Raji (cell line): ENCODE data around the gene ZNF329.

ENCODE experiments used
- POLR2A ChIP-seq: IDR thresholded peaks from 2 replicates; pipeline ENCODE4 v1.6.1; 2011; ENCODE audit warnings: low read depth, low read length, control low read depth; ENCODE audit not compliant: insufficient read depth

ZNF329 gene

GRCh38 chr19:58150328-58150921 lies at the start of gene ZNF329:
ZNF329 (minus strand) TSS chr19:58150789; CDS start chr19:58129503, 21,286 bp downstream.
- no peak for TF ChIP-seq POLR2A

- no peak for TF ChIP-seq POLR2A
These were observed 46.5 kb upstream of the ZNF329 start for GRCh38 chr19:58196901-58197616.

- no peak for TF ChIP-seq POLR2A
These were observed 33.2 kb upstream of the ZNF329 start for GRCh38 chr19:58183817-58184215.

- peak; percentile 46; the same call in 1 of the 2 replicates for TF ChIP-seq POLR2A
These were observed 32.6 kb upstream of the ZNF329 start, which contains the start of gene ZNF274 for GRCh38 chr19:58182989-58183816. ZNF274 (plus strand) TSS chr19:58183061; CDS start chr19:58183966, 905 bp downstream.

- TF ChIP-seq POLR2A: 0 out of 2 replicates have a peak, but pooled peaks have one; percentile 5
These were observed 32.0 kb upstream of the ZNF329 start for GRCh38 chr19:58182577-58182988.

GRCh38 chr19:58181902-58182576 lies 31.4 kb upstream of the ZNF329 start:
- TF ChIP-seq POLR2A: 0 out of 2 replicates have a peak, but pooled peaks have one; percentile 7

GRCh38 chr19:58170860-58171259 lies 20.3 kb upstream of the ZNF329 start:
- no peak for TF ChIP-seq POLR2A

- no peak for TF ChIP-seq POLR2A
These were observed 16.2 kb upstream of the ZNF329 start for GRCh38 chr19:58166708-58167280.

- TF ChIP-seq POLR2A: no peak
These were observed 15.7 kb upstream of the ZNF329 start for GRCh38 chr19:58166268-58166667.

GRCh38 chr19:58157045-58157728 lies 6.6 kb upstream of the ZNF329 start:
- TF ChIP-seq POLR2A: no peak

GRCh38 chr19:58154679-58155648 lies 4.4 kb upstream of the ZNF329 start:
- TF ChIP-seq POLR2A: no peak

- TF ChIP-seq POLR2A: no peak
These were observed 3.7 kb upstream of the ZNF329 start for GRCh38 chr19:58154287-58154678.

GRCh38 chr19:58153386-58153785 lies 2.8 kb upstream of the ZNF329 start:
- no peak for TF ChIP-seq POLR2A
